Dendritic cell treated with granulocyte-macrophage colony-stimulating factor and Interleukin-4, amounts not matched to agents 40 ng/mL and 50 ng/mL, for 4 days (primary cell): Measurements from ENCODE around the gene BET1.

Experiments used
- H3K27ac Mint-ChIP-seq: one replicate; pipeline ENCODE4 v1.8.0; 2022; ENCODE audit warnings: mild to moderate bottlenecking, mixed read lengths
- H3K27me3 Mint-ChIP-seq: one replicate; pipeline ENCODE4 v1.8.0; 2022; ENCODE audit warnings: mild to moderate bottlenecking, mixed read lengths
- H3K36me3 Mint-ChIP-seq: one replicate; pipeline ENCODE4 v1.8.0; 2022; ENCODE audit warnings: low read depth, mixed read lengths
- H3K4me1 Mint-ChIP-seq: one replicate; pipeline ENCODE4 v1.8.0; 2022; ENCODE audit warnings: low read depth, mixed read lengths
- H3K4me3 Mint-ChIP-seq: one replicate; pipeline ENCODE4 v1.8.0; 2022; ENCODE audit warnings: mild to moderate bottlenecking, moderate library complexity, mixed read lengths
- H3K9me3 Mint-ChIP-seq: one replicate; pipeline ENCODE4 v1.8.0; 2022; ENCODE audit warnings: mixed read lengths
- intact Hi-C: fragments of 100-400 bp; cut with micrococcal nuclease; formaldehyde crosslinking; loops from one replicate; pipeline ENCODE4 v1.15.0; 2022

The BET1 gene, protein sequence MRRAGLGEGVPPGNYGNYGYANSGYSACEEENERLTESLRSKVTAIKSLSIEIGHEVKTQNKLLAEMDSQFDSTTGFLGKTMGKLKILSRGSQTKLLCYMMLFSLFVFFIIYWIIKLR

DNA sequence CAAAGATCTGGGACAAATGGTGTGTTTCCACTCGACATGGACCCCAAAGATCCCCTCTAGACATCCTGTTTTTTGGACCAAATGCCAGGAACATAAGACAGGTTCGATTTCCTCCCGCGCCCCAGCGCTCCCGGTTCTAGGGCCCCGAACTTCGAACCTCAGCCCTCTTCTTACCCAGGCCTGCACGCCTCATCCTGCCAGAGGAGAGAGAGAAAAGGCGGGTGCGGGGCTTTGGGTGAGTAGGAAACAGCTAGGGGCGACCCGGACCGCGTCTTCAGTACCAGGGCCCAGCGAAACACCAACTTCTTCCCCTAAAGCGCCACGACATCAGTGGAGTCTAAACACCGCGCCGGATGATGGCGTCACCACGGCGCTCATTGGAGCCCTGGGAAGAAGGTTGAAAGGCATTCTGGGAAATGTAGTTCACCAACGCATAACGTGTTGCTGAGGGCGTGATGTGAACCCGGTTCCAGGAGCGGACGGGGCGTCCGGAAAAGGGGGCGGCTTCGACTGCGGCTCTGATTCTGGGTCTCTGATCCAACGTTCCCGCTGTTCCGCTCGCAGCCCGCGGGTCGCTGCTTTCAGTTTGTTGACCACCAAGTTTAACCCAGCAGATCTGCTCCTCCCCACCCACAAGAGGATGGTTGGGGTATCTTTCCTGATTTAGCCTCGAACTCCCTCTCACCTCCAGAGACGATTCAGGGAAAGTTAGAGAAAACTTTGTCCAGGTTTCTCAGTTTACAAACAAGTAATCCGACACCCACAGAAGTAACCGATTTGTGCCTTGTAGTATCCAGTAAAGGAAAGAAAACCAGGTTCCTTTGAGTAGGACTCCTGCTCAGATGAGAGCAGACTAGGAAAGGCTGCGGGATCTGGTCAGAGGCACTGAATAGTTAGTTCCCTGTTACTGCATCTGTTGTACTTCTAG, at the start of gene BET1:
BET1 (minus strand) TSS at position 332 of the 928 bp plus-strand sequence; CDS start at position 193, 139 bp downstream.
- H3K27ac Mint-ChIP-seq = peak within 1 kb of the TSS; percentile 100
- H3K27me3 Mint-ChIP-seq = peaks cover 19% of the 10 kb centered on the region
- peaks cover 16% of the 10 kb centered on the region for H3K4me1 Mint-ChIP-seq
- no peaks in the 10 kb centered on the region for H3K9me3 Mint-ChIP-seq
- peak within 1 kb of the TSS; percentile 99 for H3K4me3 Mint-ChIP-seq
- intact Hi-C loops = no loop called here
- peaks cover 14% of the 10 kb centered on the region for H3K36me3 Mint-ChIP-seq

DNA sequence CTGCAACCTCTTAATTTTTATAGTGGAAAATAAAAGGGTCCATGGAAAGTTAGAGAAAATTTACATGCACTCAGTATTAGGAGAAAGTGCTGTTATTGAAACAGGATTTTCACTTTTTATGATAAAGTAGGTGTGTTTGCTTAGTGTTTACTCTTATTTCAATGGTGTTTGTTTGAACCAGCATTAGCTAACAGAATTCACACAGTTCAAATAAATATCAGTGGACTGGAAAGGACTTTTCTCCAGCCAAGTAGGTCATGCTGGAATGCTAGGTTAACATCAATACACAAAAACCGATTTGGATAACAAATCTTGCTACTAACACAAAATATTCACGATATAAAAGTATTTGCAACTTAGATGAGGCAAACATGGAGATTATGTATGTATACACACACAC, 49.4 kb upstream of the BET1 start:
- no peak overlapping the region for H3K27ac Mint-ChIP-seq
- no peaks in the 10 kb centered on the region for H3K36me3 Mint-ChIP-seq
- intact Hi-C loops = no loop called here
- H3K27me3 Mint-ChIP-seq = no peaks in the 10 kb centered on the region
- H3K9me3 Mint-ChIP-seq = peaks cover 9% of the 10 kb centered on the region
- H3K4me1 Mint-ChIP-seq = peaks cover 18% of the 10 kb centered on the region
- no peak overlapping the region for H3K4me3 Mint-ChIP-seq

DNA sequence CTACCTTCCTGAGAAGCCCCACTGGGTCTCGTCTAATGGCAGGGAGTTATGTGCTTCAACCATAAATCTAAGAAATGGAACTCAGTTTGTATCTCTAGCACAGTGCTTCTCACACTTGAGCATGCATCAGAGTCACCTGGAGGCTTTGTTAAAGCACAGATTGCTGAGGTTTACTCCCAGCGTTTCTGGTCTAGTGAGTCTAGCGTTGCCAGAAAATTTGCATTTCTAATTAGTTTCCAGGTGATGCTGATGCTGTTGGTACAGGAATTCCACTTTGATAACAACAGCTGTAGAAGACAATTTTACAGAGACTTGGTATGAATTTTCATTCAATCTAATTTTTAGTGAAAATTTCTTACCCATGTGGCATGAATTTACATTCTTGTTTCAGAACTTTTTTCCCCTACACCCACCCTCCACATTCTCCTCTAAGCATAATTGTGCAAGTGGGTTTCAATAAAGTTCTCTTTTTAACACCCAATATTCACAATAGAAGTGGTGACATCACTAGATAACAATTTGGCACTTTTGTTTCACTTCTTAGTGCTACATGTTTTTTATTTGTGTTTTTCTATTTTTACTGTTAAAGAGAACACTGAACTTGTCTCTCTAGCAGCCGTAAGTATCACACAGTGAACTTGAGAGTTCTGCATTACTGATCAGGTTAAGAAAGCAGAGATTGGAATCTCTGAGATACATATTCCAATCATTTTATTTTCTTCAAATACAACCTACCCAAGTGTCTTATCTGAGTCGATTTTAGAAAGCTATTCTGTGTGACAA, 48.4 kb upstream of the BET1 start:
- no peaks in the 10 kb centered on the region for H3K27me3 Mint-ChIP-seq
- no peak overlapping the region for H3K27ac Mint-ChIP-seq
- no peak overlapping the region for H3K4me3 Mint-ChIP-seq
- H3K36me3 Mint-ChIP-seq = no peaks in the 10 kb centered on the region
- H3K4me1 Mint-ChIP-seq = peaks cover 27% of the 10 kb centered on the region
- H3K9me3 Mint-ChIP-seq = peaks cover 9% of the 10 kb centered on the region
- intact Hi-C loops = no loop called here

DNA sequence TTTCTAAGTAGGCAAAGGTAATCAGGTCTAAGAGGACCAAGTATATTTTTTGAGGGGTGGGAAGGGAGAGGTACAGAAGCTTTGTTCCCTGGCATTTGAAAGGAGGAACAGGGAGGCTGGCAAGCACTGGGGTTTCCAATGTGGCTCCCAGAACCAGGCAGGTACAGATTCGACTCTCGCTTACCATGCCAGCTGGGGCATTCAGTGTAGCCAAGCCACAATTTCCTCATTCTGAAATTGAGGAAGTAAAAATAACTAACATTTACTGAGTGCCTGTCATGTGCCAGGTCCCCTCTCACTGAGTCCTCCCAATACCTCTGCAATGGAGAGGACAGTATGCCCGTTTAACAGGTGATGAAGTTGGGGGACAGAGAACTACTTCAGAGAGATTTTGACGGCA, 45.9 kb upstream of the BET1 start:
- Mint-ChIP-seq H3K27ac (no peak overlapping the region), H3K4me1 (peaks cover 27% of the 10 kb centered on the region), H3K27me3 (no peaks in the 10 kb centered on the region), H3K4me3 (no peak overlapping the region), H3K9me3 (peaks cover 7% of the 10 kb centered on the region), H3K36me3 (no peaks in the 10 kb centered on the region)
- intact Hi-C loops = no loop called here

DNA sequence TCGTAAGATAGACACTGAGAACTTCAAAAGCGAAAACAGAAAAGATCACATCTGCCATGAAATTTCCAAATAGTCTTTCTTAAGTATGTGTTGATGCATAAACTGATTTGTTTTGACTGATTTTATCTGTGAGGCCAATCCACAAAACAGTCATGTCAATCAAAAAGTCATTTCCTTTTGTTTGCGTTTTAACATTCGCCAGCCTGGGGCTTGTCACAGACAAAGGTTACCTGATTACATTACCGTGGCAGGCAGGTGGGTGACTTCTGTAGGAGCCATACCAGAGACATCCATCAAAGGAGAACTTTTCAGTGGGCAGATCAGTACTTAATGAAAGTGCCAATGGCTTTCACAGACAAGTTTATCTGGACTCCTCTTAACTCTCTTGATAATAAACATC, 45.5 kb upstream of the BET1 start:
- Mint-ChIP-seq H3K36me3 (no peaks in the 10 kb centered on the region), H3K27ac (no peak overlapping the region), H3K4me3 (no peak overlapping the region), H3K27me3 (no peaks in the 10 kb centered on the region), H3K4me1 (peaks cover 27% of the 10 kb centered on the region), H3K9me3 (peaks cover 7% of the 10 kb centered on the region)
- intact Hi-C loops = no loop called here

DNA sequence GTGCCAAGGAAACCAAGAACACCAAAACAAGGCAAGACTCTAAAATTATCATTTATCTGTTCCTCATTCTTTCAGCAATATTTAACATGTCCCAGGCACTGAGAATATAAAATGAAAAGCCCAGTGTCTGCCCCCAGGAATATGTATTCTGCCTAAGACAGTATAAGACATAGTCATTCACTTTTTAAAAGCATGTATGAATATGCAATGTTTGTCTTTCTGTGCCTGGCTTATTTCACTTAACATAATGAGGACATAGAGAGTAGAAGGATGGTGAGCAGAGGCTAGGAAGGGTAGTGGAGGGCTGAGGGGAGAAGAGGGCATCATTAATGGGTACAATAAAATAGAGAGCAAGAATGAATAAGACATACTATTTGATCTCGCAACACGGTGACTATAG, 44.6 kb upstream of the BET1 start:
- Mint-ChIP-seq H3K4me3 (no peak overlapping the region), H3K27ac (no peak overlapping the region), H3K9me3 (peaks cover 7% of the 10 kb centered on the region), H3K27me3 (no peaks in the 10 kb centered on the region), H3K4me1 (peaks cover 27% of the 10 kb centered on the region), H3K36me3 (no peaks in the 10 kb centered on the region)
- intact Hi-C loops = no loop called here

DNA sequence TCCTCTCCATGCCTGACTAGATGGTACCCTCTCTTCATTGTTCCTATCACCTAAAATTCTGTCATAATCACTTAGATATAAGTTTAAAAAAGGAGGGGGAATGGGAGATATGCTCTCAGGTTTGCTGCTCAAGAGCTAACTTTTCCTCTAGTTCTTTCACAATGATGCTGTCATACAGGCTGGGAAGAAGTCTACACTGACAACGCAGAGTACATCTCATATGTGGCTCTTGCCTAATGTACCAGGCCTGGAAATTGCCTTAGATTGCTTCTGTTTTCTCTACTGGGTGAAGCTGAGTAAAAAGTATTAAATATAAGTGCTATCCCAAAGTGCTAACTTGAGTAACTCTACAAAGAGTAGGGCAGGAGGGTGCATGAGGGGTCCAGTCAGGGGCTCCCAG, 43.8 kb upstream of the BET1 start:
- no peaks in the 10 kb centered on the region for H3K27me3 Mint-ChIP-seq
- H3K4me1 Mint-ChIP-seq = peaks cover 35% of the 10 kb centered on the region
- intact Hi-C loops = no loop called here
- H3K9me3 Mint-ChIP-seq = peaks cover 7% of the 10 kb centered on the region
- H3K4me3 Mint-ChIP-seq = no peak overlapping the region
- H3K27ac Mint-ChIP-seq = no peak overlapping the region
- no peaks in the 10 kb centered on the region for H3K36me3 Mint-ChIP-seq

DNA sequence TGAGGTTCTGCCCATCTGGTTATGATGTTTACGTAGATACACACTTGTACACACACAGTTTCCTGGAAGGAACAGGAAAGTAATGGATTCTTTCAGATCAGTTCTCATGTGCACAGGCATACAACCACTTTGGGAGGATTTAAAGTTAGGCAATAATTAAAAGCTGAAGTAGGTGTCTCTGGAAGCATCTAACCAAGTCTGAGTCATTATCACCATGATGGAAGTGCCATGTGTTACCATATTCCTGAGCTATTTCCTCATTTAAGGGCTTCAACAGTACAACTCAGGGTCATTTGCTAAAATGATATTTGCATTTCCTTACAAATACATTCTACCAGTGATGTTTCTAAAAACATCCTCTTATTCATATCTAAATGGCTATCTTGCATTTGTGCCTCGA, 41.4 kb upstream of the BET1 start:
- H3K27me3 Mint-ChIP-seq = peaks cover 5% of the 10 kb centered on the region
- no peak overlapping the region for H3K27ac Mint-ChIP-seq
- peaks cover 36% of the 10 kb centered on the region for H3K4me1 Mint-ChIP-seq
- intact Hi-C loops = no loop called here
- H3K36me3 Mint-ChIP-seq = no peaks in the 10 kb centered on the region
- H3K9me3 Mint-ChIP-seq = peaks cover 7% of the 10 kb centered on the region
- no peak overlapping the region for H3K4me3 Mint-ChIP-seq

DNA sequence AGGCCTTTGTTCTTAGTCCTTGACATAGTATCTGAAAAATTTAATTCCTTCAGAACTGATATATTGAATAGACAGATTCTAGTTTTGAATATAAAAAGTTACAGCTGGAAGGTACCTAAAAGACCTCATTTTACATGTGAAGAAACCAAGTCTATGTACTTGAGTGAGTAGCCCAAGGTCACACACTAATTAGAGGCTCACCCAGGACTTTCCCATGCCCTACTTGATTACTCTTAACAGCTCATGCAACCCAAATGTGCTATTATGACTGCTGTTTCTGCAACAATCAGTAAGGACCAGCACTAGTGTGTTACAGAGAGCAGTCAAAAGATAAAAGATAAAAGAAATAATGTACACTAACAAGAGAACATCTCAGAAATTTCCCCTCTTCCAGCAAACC, 40.7 kb upstream of the BET1 start:
- H3K27me3 Mint-ChIP-seq = peaks cover 10% of the 10 kb centered on the region
- H3K4me3 Mint-ChIP-seq = no peak overlapping the region
- H3K36me3 Mint-ChIP-seq = no peaks in the 10 kb centered on the region
- intact Hi-C loops = no loop called here
- H3K27ac Mint-ChIP-seq = no peak overlapping the region
- peaks cover 29% of the 10 kb centered on the region for H3K4me1 Mint-ChIP-seq
- H3K9me3 Mint-ChIP-seq = peaks cover 7% of the 10 kb centered on the region

DNA sequence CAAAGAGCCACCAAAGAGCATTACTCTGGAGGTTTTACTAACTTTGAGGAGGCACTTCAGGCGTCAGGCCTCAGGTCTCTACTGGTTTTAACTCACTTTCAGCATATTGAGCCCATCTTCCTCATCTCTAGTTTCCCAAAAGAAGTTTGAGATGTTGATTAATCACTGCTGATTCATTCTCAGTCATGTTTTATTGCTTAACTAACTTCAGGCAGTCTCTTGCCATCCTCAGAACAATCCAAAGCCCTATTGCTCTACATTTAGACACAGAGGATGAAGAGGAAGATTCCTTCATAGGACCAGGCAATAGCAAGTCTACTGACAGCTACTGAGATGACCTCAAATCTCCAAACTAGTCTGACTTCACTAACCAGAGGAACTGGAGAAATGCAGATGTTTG, 39.1 kb upstream of the BET1 start:
- no peak overlapping the region for H3K4me3 Mint-ChIP-seq
- H3K36me3 Mint-ChIP-seq = no peaks in the 10 kb centered on the region
- peaks cover 17% of the 10 kb centered on the region for H3K4me1 Mint-ChIP-seq
- H3K9me3 Mint-ChIP-seq = peaks cover 7% of the 10 kb centered on the region
- no peak overlapping the region for H3K27ac Mint-ChIP-seq
- H3K27me3 Mint-ChIP-seq = peaks cover 16% of the 10 kb centered on the region
- intact Hi-C loops = no loop called here

DNA sequence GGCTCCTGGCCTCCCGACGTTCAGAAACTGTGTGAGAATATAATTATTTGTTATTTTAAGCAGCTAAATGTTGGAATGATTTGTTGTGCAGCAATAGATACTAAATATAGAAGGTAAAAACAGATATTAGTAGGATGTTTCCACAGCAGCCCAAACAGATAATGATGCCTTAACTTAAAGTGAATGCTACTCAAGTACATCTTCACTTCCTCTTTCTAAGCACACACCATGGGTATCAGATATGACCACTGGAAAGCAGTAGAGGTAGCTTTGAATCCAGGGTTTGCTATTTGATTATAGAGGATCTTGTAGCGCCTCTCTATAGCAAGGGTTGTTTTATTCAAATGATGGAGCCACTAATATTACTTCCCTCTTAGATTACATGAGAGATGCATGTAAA, 38.2 kb upstream of the BET1 start:
- H3K36me3 Mint-ChIP-seq = no peaks in the 10 kb centered on the region
- peaks cover 23% of the 10 kb centered on the region for H3K27me3 Mint-ChIP-seq
- H3K27ac Mint-ChIP-seq = no peak overlapping the region
- intact Hi-C loops = no loop called here
- peaks cover 7% of the 10 kb centered on the region for H3K9me3 Mint-ChIP-seq
- H3K4me1 Mint-ChIP-seq = peaks cover 11% of the 10 kb centered on the region
- H3K4me3 Mint-ChIP-seq = no peak overlapping the region

DNA sequence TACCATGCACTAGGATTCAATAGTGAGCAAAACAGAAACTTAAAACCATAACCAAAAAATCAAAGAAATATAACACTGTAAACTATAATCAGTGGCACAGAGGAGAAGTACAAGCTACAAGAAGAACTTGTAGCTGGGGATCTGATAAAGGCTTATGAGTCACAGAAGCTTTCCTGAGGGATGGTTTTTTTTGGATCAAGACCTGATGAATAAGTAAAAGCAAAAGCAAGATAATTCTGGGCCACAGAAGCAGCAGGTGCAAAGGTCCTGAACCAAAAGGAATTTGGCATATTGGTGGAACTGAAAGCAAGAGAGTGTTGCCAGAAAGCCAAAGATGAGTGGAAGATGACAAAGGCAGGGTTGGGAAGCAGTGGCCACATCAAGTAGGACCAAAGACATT, 37.4 kb upstream of the BET1 start:
- no peak overlapping the region for H3K27ac Mint-ChIP-seq
- H3K4me1 Mint-ChIP-seq = peaks cover 11% of the 10 kb centered on the region
- no peak overlapping the region for H3K4me3 Mint-ChIP-seq
- intact Hi-C loops = no loop called here
- H3K36me3 Mint-ChIP-seq = no peaks in the 10 kb centered on the region
- peaks cover 25% of the 10 kb centered on the region for H3K27me3 Mint-ChIP-seq
- H3K9me3 Mint-ChIP-seq = peaks cover 7% of the 10 kb centered on the region

DNA sequence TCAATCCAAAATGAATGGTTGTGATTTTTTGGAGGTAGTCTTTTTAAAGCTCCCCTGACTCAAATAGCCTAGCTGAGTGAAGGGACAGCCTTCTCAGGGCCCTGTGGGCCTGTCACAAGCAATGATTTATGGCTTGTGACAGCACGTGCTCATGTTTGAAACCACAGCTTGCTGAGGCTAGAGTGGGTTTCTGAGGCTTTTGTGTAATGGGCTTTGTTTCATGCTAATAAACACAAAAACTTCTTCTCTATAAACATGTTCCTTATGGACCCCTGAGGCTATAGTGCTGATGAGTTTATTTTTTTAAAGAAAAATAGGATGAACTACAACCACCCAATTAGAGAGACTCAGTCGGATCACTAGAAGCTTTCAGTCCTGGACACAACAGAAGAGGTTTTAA, 36.1 kb upstream of the BET1 start:
- intact Hi-C loops = no loop called here
- Mint-ChIP-seq H3K27me3 (peaks cover 27% of the 10 kb centered on the region), H3K36me3 (no peaks in the 10 kb centered on the region), H3K9me3 (no peaks in the 10 kb centered on the region), H3K27ac (no peak overlapping the region), H3K4me3 (no peak overlapping the region), H3K4me1 (peaks cover 11% of the 10 kb centered on the region)

DNA sequence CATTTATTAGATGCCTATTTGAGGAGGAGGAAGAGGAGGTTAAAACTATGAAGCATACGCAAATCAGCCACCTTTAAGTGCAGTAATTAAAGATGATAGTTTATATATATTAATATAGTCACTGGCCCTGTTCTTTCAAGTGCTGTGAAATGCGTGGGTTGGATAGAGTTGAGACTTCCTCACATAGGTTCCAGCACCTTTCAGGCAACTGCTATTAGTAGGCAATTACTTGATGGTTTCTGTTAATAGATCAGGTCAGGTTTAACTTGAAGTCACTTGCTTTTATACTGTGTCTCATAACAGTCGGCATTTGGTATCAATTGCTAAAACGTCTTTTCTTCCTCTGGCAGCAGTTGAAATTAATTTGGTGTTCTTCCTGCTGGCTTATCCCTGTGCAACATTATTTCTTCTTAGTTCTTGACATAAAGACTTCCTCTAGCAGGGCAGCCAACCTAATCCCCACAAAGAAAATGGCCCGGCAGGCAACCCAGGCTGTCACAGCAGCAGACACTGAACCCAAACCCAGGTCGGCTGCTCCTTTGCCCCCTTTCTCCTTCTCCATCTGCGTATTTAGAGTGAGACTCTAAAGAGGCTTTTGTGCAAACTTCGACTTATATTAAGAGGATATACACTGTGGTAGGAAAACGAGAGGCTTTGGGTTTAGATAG, 35.3 kb upstream of the BET1 start:
- Mint-ChIP-seq H3K36me3 (no peaks in the 10 kb centered on the region), H3K27ac (no peak overlapping the region), H3K9me3 (no peaks in the 10 kb centered on the region), H3K4me1 (peaks cover 11% of the 10 kb centered on the region), H3K4me3 (no peak overlapping the region), H3K27me3 (peaks cover 27% of the 10 kb centered on the region)
- intact Hi-C loops = no loop called here
